GM18499 (cell line): ENCODE results near the gene ZDHHC24.

Experiments used
- ATAC-seq: cut with Tn5 transposase; IDR thresholded peaks from one replicate; pipeline ENCODE4 v1.9.1; 2021; ENCODE audit warnings: moderate number of reproducible peaks; ENCODE audit not compliant: insufficient read depth, unreplicated experiment

The ZDHHC24 gene

GRCh38 chr11:66475349-66476172 is 70.3 kb downstream of the ZDHHC24 start:
- ATAC-seq: no peak

- no peak for ATAC-seq
These were observed 72.0 kb downstream of the ZDHHC24 start for GRCh38 chr11:66473608-66474515.

- no peak for ATAC-seq
These were observed 72.7 kb downstream of the ZDHHC24 start for GRCh38 chr11:66473167-66473566.

- ATAC-seq: no peak
These were observed 73.8 kb downstream of the ZDHHC24 start for GRCh38 chr11:66472054-66472453.

GRCh38 chr11:66471142-66471541 is 74.7 kb downstream of the ZDHHC24 start:
- ATAC-seq: no peak
